ENCODE data around the gene ACOXL.

- TF ChIP-seq ZNF549 (tag by site-specific recombination; IDR thresholded peaks at IDR 0.05) (no peak), CTCF (tag by site-specific recombination; IDR thresholded peaks at IDR 0.05) (no peak), SP2 (tag by site-specific recombination; IDR thresholded peaks at IDR 0.05) (no peak), ZNF830 (tag by site-specific recombination; IDR thresholded peaks at IDR 0.05; ENCODE audit: low read depth) (no peak), PRDM4 (tag by site-specific recombination; IDR thresholded peaks at IDR 0.05) (no peak)
Measured at GRCh38 chr2:111149882-111150455, 417.6 kb downstream of the ACOXL start.

Measured in HEK293 (cell line).